Thyroid gland (tissue), 4 donors: ENCODE measurements around the gene CCL5. TPM values are rescaled to one million over a fixed set of nuclear protein-coding genes. Genes with fewer than 3 reads are reported as not detected.

Experiments used
- DNase-seq, 2 donors: peaks; one replicate each; pipeline ENCODE4 v3.0.0-alpha.2; 2019
- H3K27ac ChIP-seq, 3 donors: fragments of 200-600 bp; sonication (generic); 1 replicate in 2 of 3; 2 replicates in 1 of 3; pipeline ENCODE4 v1.5.1; 2016 to 2019; ENCODE audit warnings: mild to moderate bottlenecking in 1 of 3, moderate library complexity in 1 of 3
- H3K27me3 ChIP-seq: fragments of 200-600 bp; sonication (generic); one replicate; pipeline ENCODE4 v1.5.1; 2019
- H3K36me3 ChIP-seq, 2 donors: fragments of 200-600 bp; sonication (generic); one replicate each; pipeline ENCODE4 v1.5.1; 2016 to 2019
- H3K4me1 ChIP-seq, 2 donors: fragments of 200-600 bp; sonication (generic); one replicate each; pipeline ENCODE4 v1.5.1; 2017 to 2019
- H3K4me3 ChIP-seq, 3 donors: fragments of 200-600 bp; sonication (generic); replicated peaks in 1 of 3; 1 replicate in 2 of 3; 2 replicates in 1 of 3; pipeline ENCODE4 v1.5.1; 2016; ENCODE audit warnings: mild to moderate bottlenecking in 1 of 3
- H3K9me3 ChIP-seq: fragments of 200-600 bp; sonication (generic); one replicate; pipeline ENCODE4 v1.5.1; 2017
- CTCF ChIP-seq, 6 experiments: fragments of 200-600 bp in 3 of 6; fragments of 450-650 bp in 3 of 6; sonication (generic) in 3 of 6; IDR thresholded peaks; one replicate each; pipeline ENCODE4 v1.5.1; 2016 to 2019; ENCODE audit warnings: antibody characterized with exemption in 6 of 6, mild to moderate bottlenecking in 2 of 6, inconsistent platforms in 1 of 6, moderate library complexity in 1 of 6
- POLR2A ChIP-seq, 2 donors: fragments of 450-650 bp; IDR thresholded peaks; one replicate each; pipeline ENCODE4 v1.6.1; 2017; ENCODE audit warnings: antibody characterized with exemption in 2 of 2, mild to moderate bottlenecking in 2 of 2, moderate library complexity in 1 of 2
- WGBS, 2 donors: methylation state at CpG; one replicate each; pipeline ENCODE4 v1.1.5; 2017; 5-methylcytosine and 5-hydroxymethylcytosine counted together
- intact Hi-C: fragments of 100-400 bp; cut with DNase I; formaldehyde crosslinking; loops from one replicate; pipeline ENCODE4 v1.15.1; 2023
- total RNA-seq, 4 donors: library from RNA; depleted of rRNA; stranded (reverse); fragments of >200 nt; gene quantifications; one replicate each; pipeline ENCODE4 v1.2.3, GENCODE V29; 2016

Gene CCL5
- total RNA-seq, 4 donors from 2014 or later, result 2.1 to 5.3 (median 3.8) TPM

GRCh38 chr17:35917519-35918213 is 37.5 kb upstream of the CCL5 start:
- Histone ChIP-seq H3K9me3 (no peaks in the 10 kb centered on the region), H3K27ac (no peak overlapping the region), H3K4me1 (no peaks in the 10 kb centered on the region), H3K27me3 (no peaks in the 10 kb centered on the region), H3K36me3 (no peaks in the 10 kb centered on the region), H3K4me3 (no peak overlapping the region)
- intact Hi-C loops, result no loop called here
- 95 to 97% methylated on average over 29 of the region's 29 CpGs for WGBS, 2 donors
- TF ChIP-seq POLR2A (IDR thresholded peaks at IDR 0.05) (no peak), CTCF (IDR thresholded peaks at IDR 0.05) (no peak)
- no peak for DNase-seq

- 74 to 77% methylated on average over 3 of the region's 3 CpGs for WGBS, 2 donors
- Histone ChIP-seq H3K9me3 (no peaks in the 10 kb centered on the region), H3K27ac (no peak overlapping the region), H3K4me1 (no peaks in the 10 kb centered on the region), H3K4me3 (no peak overlapping the region), H3K27me3 (no peaks in the 10 kb centered on the region), H3K36me3 (no peaks in the 10 kb centered on the region)
- intact Hi-C loops, result no loop called here
- TF ChIP-seq CTCF (IDR thresholded peaks at IDR 0.05) (no peak), POLR2A (IDR thresholded peaks at IDR 0.05) (no peak)
- DNase-seq, result no peak
Measured at GRCh38 chr17:35915153-35915964, 35.2 kb upstream of the CCL5 start.

GRCh38 chr17:35914354-35914753 is 34.2 kb upstream of the CCL5 start:
- Histone ChIP-seq H3K27me3 (no peaks in the 10 kb centered on the region), H3K36me3 (no peaks in the 10 kb centered on the region), H3K4me3 (no peak overlapping the region), H3K27ac (no peak overlapping the region), H3K4me1 (no peaks in the 10 kb centered on the region), H3K9me3 (no peaks in the 10 kb centered on the region)
- intact Hi-C loops, result no loop called here
- 92% methylated on average over 1 of the region's 1 CpG; no CpG with 5 or more reads in 1 of the 2 donors for WGBS, 2 donors
- DNase-seq, result no peak
- TF ChIP-seq POLR2A (IDR thresholded peaks at IDR 0.05), result no peak
- no peak for TF ChIP-seq CTCF (IDR thresholded peaks at IDR 0.05)

- H3K4me1 ChIP-seq, result no peaks in the 10 kb centered on the region
- no peaks in the 10 kb centered on the region for H3K9me3 ChIP-seq
- no peak overlapping the region for H3K4me3 ChIP-seq
- DNase-seq, result no peak
- H3K36me3 ChIP-seq, result no peaks in the 10 kb centered on the region
- no peaks in the 10 kb centered on the region for H3K27me3 ChIP-seq
- no peak overlapping the region for H3K27ac ChIP-seq
- TF ChIP-seq POLR2A (IDR thresholded peaks at IDR 0.05) (no peak), CTCF (IDR thresholded peaks at IDR 0.05) (no peak)
- WGBS, 2 donors, result 92 to 93% methylated on average over 4 of the region's 4 CpGs
- intact Hi-C loops, result no loop called here
Measured at GRCh38 chr17:35913609-35914008, 33.4 kb upstream of the CCL5 start.

- no peaks in the 10 kb centered on the region for H3K9me3 ChIP-seq
- no peak overlapping the region for H3K27ac ChIP-seq
- H3K4me3 ChIP-seq, result no peak overlapping the region
- no peaks in the 10 kb centered on the region for H3K4me1 ChIP-seq
- WGBS, 2 donors, result 91 to 94% methylated on average over 2 of the region's 2 CpGs
- TF ChIP-seq POLR2A (IDR thresholded peaks at IDR 0.05), result no peak
- no peak for TF ChIP-seq CTCF (IDR thresholded peaks at IDR 0.05)
- no peaks in the 10 kb centered on the region for H3K36me3 ChIP-seq
- no peak for DNase-seq
- intact Hi-C loops, result no loop called here
- no peaks in the 10 kb centered on the region for H3K27me3 ChIP-seq
Measured at GRCh38 chr17:35912942-35913341, 32.8 kb upstream of the CCL5 start.
